ENCODE data around the gene NCEH1. TPM values are rescaled to one million over a fixed set of nuclear protein-coding genes. Genes with fewer than 3 reads are reported as not detected.

Gene NCEH1
- total and polyA plus RNA-seq, 10 of the 15 experiments (the other 5 are each of a cell fraction or from before 2014, with no cell fraction given) = 1.8 to 8.1 (median 4.5) TPM

GRCh38 chr3:172591876-172592771, 118.7 kb downstream of the NCEH1 start:
- H3K4me2 ChIP-seq (ENCODE audit: control insufficient read depth, insufficient read depth) = peak overlapping the region; percentile 43
- no peaks in the 10 kb centered on the region for H3K27me3 ChIP-seq (replicated peaks in 1 of 2; ENCODE audit: control insufficient read depth in 2 of 2, insufficient read depth in 2 of 2, low read length in 1 of 2)
- in situ Hi-C loops (cut with MboI) = no loop called here
- intact Hi-C loops (cut with micrococcal nuclease; ENCODE audit: unreplicated experiment) = loop anchor here (1.0 to 2.0 kb wide), 3 partner anchors 10 to 79 kb away; no protein-coding TSS in a partner anchor
- DNase-seq (ENCODE audit: low read depth, low spot score) (peak; percentile 96), FAIRE-seq (peak; percentile 61), ATAC-seq (peak; percentile 91)
- H3K27ac ChIP-seq (ENCODE audit: control insufficient read depth, insufficient read depth) = peak overlapping the region; percentile 70
- H3K79me2 ChIP-seq (ENCODE audit: control insufficient read depth, insufficient read depth, low read length) = no peaks in the 10 kb centered on the region
- H2AFZ ChIP-seq (ENCODE audit: control insufficient read depth, low read depth, low read length) = no peak overlapping the region; the same call in none of the 2 replicates
- no peak overlapping the region for H3K4me3 ChIP-seq
- H4K20me1 ChIP-seq (ENCODE audit: control insufficient read depth, insufficient read depth) = no peaks in the 10 kb centered on the region
- peaks cover 29% of the 10 kb centered on the region for H3K4me1 ChIP-seq (ENCODE audit: control insufficient read depth, insufficient read depth, low read length)
- SMC1A ChIA-PET (ENCODE audit: uncharacterized antibody, unreplicated experiment) = interaction anchor here (0.6 to 8.1 kb wide), 5 partner anchors 11 to 259 kb away, joined by 3 to 78 read pairs (median 4); no protein-coding TSS in a partner anchor
- no peaks in the 10 kb centered on the region for H3K36me3 ChIP-seq (ENCODE audit: control insufficient read depth in 2 of 2, insufficient read depth in 2 of 2, low read length in 1 of 2)
- whole genome bisulfite sequencing (ENCODE audit: insufficient coverage, insufficient replicate concordance, low lambda C conversion rate, missing lambda C conversion rate) = 1% methylated on average over 11 of the region's 11 CpGs
- RAD21 ChIA-PET (ENCODE audit: unreplicated experiment) = interaction anchor here (0.9 to 1.6 kb wide), 7 partner anchors 9 to 113 kb away, joined by 3 to 5 read pairs (median 3); partner anchors contain the start of gene TNFSF10
- peaks cover 14% of the 10 kb centered on the region for H3K9me3 ChIP-seq (replicated peaks; ENCODE audit: control insufficient read depth, insufficient read depth, low read length)
- POLR2A ChIA-PET = interaction anchor here (1.2 kb wide), 1 partner anchor 11 kb away, joined by 4 read pairs; no protein-coding TSS in a partner anchor
- BruUV-seq (replicated peaks) = no TSS peak
- CTCF ChIA-PET = interaction anchor here (0.6 to 4.6 kb wide), 6 partner anchors 10 to 131 kb away, joined by 3 to 47 read pairs (median 4); no protein-coding TSS in a partner anchor
- H3K9ac ChIP-seq (ENCODE audit: control insufficient read depth, insufficient read depth, low read length) = 0 out of 2 replicates have a peak overlapping the region, but pooled peaks have one; percentile 13
- TF ChIP-seq MTA2 (IDR thresholded peaks at IDR 0.05; ENCODE audit: low read depth) (peak; percentile 97), MXI1 (IDR thresholded peaks at IDR 0.05; ENCODE audit: low read depth, low read length) (0 out of 2 replicates have a peak, but pooled peaks have one; percentile 18), EGR1 (IDR thresholded peaks at IDR 0.05; ENCODE audit: borderline replicate concordance in 1 of 2, low read depth in 2 of 2, low read length in 2 of 2) (peak in 1 of 2 experiments; percentile 91; a peak in 2 of 3 replicates), JUND (IDR thresholded peaks at IDR 0.05; ENCODE audit: low read depth, low read length) (peak; percentile 41; the same call in 1 of the 2 replicates), WRNIP1 (IDR thresholded peaks at IDR 0.05; ENCODE audit: borderline replicate concordance, low read depth, low read length) (peak; percentile 93; the same call in 1 of the 2 replicates), ESRRA (IDR thresholded peaks at IDR 0.05; ENCODE audit: low read length) (no peak), RELA (IDR thresholded peaks at IDR 0.05; ENCODE audit: borderline replicate concordance, partially characterized antibody) (peak; percentile 98), DPF2 (IDR thresholded peaks at IDR 0.05) (peak; percentile 97), NFIC (IDR thresholded peaks at IDR 0.05; ENCODE audit: low read depth, low read length) (peak; percentile 100), ASH2L (IDR thresholded peaks at IDR 0.05; ENCODE audit: borderline replicate concordance, low read depth) (no peak), SKIL (IDR thresholded peaks at IDR 0.05; ENCODE audit: low read depth, poor library complexity, severe bottlenecking) (peak; percentile 97), TCF12 (IDR thresholded peaks at IDR 0.05; ENCODE audit: low read depth, low read length) (peak; percentile 94), IRF5 (IDR thresholded peaks at IDR 0.05; ENCODE audit: borderline replicate concordance) (peak; percentile 47; the same call in 1 of the 2 replicates), ATF3 (IDR thresholded peaks at IDR 0.05; ENCODE audit: borderline replicate concordance, extremely low read depth, low read depth, low read length) (no peak), FOS (IDR thresholded peaks at IDR 0.05; ENCODE audit: borderline replicate concordance, extremely low read depth, insufficient read length) (no peak), LARP7 (IDR thresholded peaks at IDR 0.05) (0 out of 2 replicates have a peak, but pooled peaks have one; percentile 42), IRF4 (IDR thresholded peaks at IDR 0.05; ENCODE audit: low read depth, low read length) (peak; percentile 90; the same call in 1 of the 2 replicates), CBFB (IDR thresholded peaks at IDR 0.05; ENCODE audit: low read depth) (peak; percentile 99), RAD51 (IDR thresholded peaks at IDR 0.05) (peak; percentile 37; the same call in 1 of the 2 replicates)
